Measurements from ENCODE around the gene C2orf76.
"Not testable (repeated sequence)": the region's sequence is repeated elsewhere in the genome, so short reads cannot be mapped to it uniquely, and the experiment has no call there.

DNA sequence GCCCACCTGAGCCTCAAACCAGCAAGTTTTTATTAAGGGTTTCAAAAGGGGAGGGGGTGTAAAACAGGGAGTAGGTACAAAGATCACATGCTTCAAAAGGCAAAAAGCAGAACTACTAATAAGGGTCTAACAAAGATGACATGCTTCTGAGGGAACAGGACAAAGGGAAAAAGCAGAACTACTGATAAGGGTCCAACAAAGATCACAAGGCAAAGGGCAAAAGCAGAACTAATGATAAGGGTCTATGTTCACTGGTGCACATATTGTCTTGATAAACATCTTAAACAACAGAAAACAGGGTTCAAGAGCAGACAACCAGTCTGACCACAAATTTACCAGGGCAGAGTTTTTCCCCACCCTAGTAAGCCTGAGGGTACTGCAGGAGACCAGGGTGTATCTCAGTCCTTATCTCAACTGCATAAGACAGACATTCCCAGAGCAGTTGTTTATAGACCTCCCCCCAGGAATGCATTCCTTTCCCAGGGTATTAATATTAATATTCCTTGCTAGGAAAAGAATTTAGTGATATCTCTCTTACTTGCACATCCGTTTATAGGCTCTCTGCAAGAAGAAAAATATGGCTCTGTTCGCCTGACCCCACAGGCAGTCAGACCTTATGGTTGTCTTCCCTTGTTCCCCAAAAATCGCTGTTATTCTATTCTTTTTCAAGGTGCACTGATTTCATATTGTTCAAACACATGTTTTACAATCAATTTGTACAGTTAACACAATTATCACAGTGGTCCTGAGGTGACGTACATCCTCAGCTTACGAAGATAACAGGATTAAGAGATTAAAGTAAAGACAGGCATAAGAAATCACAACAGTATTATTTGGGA, 7.5 kb upstream of the C2orf76 start:
- TF ChIP-seq, protein P1, sequence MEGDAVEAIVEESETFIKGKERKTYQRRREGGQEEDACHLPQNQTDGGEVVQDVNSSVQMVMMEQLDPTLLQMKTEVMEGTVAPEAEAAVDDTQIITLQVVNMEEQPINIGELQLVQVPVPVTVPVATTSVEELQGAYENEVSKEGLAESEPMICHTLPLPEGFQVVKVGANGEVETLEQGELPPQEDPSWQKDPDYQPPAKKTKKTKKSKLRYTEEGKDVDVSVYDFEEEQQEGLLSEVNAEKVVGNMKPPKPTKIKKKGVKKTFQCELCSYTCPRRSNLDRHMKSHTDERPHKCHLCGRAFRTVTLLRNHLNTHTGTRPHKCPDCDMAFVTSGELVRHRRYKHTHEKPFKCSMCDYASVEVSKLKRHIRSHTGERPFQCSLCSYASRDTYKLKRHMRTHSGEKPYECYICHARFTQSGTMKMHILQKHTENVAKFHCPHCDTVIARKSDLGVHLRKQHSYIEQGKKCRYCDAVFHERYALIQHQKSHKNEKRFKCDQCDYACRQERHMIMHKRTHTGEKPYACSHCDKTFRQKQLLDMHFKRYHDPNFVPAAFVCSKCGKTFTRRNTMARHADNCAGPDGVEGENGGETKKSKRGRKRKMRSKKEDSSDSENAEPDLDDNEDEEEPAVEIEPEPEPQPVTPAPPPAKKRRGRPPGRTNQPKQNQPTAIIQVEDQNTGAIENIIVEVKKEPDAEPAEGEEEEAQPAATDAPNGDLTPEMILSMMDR (IDR thresholded peaks at IDR 0.05) = not testable (repeated sequence)
- not testable (repeated sequence) for TF ChIP-seq EP300, POLR2A (IDR thresholded peaks at IDR 0.05)
